ENCODE data around the gene BCL6. TPM values are rescaled to one million over a fixed set of nuclear protein-coding genes. Genes with fewer than 3 reads are reported as not detected.

BCL6 gene
- total and polyA plus RNA-seq, 9 of the 15 experiments (the other 6 are each of a cell fraction or from before 2014, with no cell fraction given), result 0.08 to 3.5 (median 1.6) TPM

DNA sequence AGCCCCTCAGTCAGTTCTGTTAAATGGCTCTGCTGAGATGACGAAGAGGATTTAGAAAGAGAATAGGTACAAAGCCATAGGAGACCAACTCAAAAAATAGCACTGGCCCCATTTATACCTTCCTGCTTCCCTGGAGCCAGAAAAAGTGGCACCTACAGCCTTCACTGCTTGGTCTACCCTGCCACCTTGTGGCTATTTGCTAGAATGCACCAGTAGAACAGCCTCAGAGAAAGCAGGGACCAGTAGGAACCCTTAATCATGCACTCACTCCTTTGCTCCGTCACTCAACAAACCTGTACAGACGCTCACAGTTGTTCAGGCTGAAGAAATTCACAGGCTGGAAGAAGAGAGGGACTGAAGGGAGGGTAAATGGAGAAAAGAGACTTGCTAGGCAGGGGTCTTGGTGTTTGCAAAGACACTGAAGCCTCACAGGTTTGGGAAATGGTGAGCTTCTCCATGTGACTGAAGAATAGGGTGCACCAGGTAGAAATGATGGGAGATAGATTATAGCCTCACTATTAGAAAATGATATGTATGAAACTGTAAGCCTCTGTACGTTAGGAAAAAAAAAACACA is 30.8 kb downstream of the BCL6 start:
- H3K79me2 ChIP-seq (ENCODE audit: control insufficient read depth, insufficient read depth, low read length), result no peaks in the 10 kb centered on the region
- ATAC-seq (peak; percentile 92), FAIRE-seq (peak; percentile 94), DNase-seq (ENCODE audit: extremely low read depth in 1 of 4, low spot score in 3 of 4) (peak; percentile 66 to 76 (median 72))
- POLR2A ChIA-PET, result no interaction called here
- BruUV-seq (replicated peaks), result no TSS peak
- H4K20me1 ChIP-seq (replicated peaks; ENCODE audit: control insufficient read depth, insufficient read depth, low read length), result no peaks in the 10 kb centered on the region
- in situ Hi-C loops (cut with MboI) (no loop called here), intact Hi-C loops (cut with micrococcal nuclease) (loop anchor here (1.0 to 10.0 kb wide), 5 partner anchors 35 to 600 kb away; no protein-coding TSS in a partner anchor)
- no peak overlapping the region for H3K27ac ChIP-seq (ENCODE audit: extremely low read depth, low read depth, low read length)
- no peaks in the 10 kb centered on the region for H3K36me3 ChIP-seq (ENCODE audit: control insufficient read depth, insufficient read depth, low read length)
- H3K4me1 ChIP-seq (replicated peaks in 1 of 2; ENCODE audit: control insufficient read depth in 2 of 2, insufficient read depth in 2 of 2, low read length in 2 of 2), result no peaks in the 10 kb centered on the region
- no peaks in the 10 kb centered on the region for H3K9me1 ChIP-seq (ENCODE audit: control insufficient read depth, insufficient read depth, low read length)
- 0% methylated on average over 4 of the region's 4 CpGs for WGBS (ENCODE audit: insufficient coverage, low coverage, missing lambda C conversion rate)
- no peak overlapping the region for H3K4me3 ChIP-seq
- H3K4me2 ChIP-seq (ENCODE audit: insufficient read depth, low read length), result no peak overlapping the region
- no peaks in the 10 kb centered on the region for H3K27me3 ChIP-seq (ENCODE audit: control insufficient read depth in 2 of 2, insufficient read depth in 2 of 2, low read length in 2 of 2)
- no peaks in the 10 kb centered on the region for H3K9me3 ChIP-seq (replicated peaks; ENCODE audit: control insufficient read depth, insufficient read depth, low read depth, low read length)
- no peak overlapping the region for H2AFZ ChIP-seq (ENCODE audit: low read depth, low read length)
- no peak overlapping the region for H3K9ac ChIP-seq (ENCODE audit: insufficient read depth in 1 of 2, low read depth in 2 of 2, low read length in 2 of 2)
- CTCF ChIA-PET (ENCODE audit: low intra/inter-chr PET ratio), result interaction anchor here (1.1 to 2.0 kb wide), 5 partner anchors 35 to 494 kb away, joined by 3 to 30 read pairs (median 5); no protein-coding TSS in a partner anchor
- TF ChIP-seq ZNF551 (CRISPR knock-in tag; IDR thresholded peaks at IDR 0.05), result no peak
- TF ChIP-seq, protein P1, sequence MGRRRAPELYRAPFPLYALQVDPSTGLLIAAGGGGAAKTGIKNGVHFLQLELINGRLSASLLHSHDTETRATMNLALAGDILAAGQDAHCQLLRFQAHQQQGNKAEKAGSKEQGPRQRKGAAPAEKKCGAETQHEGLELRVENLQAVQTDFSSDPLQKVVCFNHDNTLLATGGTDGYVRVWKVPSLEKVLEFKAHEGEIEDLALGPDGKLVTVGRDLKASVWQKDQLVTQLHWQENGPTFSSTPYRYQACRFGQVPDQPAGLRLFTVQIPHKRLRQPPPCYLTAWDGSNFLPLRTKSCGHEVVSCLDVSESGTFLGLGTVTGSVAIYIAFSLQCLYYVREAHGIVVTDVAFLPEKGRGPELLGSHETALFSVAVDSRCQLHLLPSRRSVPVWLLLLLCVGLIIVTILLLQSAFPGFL (CRISPR knock-in tag; IDR thresholded peaks at IDR 0.05), result no peak
- TF ChIP-seq, protein P2, sequence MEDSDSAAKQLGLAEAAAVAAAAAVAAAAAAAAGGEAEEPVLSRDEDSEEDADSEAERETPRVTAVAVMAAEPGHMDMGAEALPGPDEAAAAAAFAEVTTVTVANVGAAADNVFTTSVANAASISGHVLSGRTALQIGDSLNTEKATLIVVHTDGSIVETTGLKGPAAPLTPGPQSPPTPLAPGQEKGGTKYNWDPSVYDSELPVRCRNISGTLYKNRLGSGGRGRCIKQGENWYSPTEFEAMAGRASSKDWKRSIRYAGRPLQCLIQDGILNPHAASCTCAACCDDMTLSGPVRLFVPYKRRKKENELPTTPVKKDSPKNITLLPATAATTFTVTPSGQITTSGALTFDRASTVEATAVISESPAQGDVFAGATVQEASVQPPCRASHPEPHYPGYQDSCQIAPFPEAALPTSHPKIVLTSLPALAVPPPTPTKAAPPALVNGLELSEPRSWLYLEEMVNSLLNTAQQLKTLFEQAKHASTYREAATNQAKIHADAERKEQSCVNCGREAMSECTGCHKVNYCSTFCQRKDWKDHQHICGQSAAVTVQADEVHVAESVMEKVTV (CRISPR knock-in tag; IDR thresholded peaks at IDR 0.05), result peak; percentile 88
- TF ChIP-seq JUND (IDR thresholded peaks at IDR 0.05; ENCODE audit: borderline replicate concordance, low read depth, low read length), result 0 out of 2 replicates have a peak, but pooled peaks have one; percentile 15
- no peak for TF ChIP-seq JUND (tag; IDR thresholded peaks at IDR 0.05; ENCODE audit: borderline replicate concordance, low read depth, low read length)
- TF ChIP-seq SMC3 (conservative IDR thresholded peaks at IDR 0.05; ENCODE audit: insufficient read depth, low read depth, low read length), result peak; percentile 76
- TF ChIP-seq, protein P3, sequence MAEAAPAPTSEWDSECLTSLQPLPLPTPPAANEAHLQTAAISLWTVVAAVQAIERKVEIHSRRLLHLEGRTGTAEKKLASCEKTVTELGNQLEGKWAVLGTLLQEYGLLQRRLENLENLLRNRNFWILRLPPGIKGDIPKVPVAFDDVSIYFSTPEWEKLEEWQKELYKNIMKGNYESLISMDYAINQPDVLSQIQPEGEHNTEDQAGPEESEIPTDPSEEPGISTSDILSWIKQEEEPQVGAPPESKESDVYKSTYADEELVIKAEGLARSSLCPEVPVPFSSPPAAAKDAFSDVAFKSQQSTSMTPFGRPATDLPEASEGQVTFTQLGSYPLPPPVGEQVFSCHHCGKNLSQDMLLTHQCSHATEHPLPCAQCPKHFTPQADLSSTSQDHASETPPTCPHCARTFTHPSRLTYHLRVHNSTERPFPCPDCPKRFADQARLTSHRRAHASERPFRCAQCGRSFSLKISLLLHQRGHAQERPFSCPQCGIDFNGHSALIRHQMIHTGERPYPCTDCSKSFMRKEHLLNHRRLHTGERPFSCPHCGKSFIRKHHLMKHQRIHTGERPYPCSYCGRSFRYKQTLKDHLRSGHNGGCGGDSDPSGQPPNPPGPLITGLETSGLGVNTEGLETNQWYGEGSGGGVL (CRISPR knock-in tag; IDR thresholded peaks at IDR 0.05), result no peak
- TF ChIP-seq, protein P4, sequence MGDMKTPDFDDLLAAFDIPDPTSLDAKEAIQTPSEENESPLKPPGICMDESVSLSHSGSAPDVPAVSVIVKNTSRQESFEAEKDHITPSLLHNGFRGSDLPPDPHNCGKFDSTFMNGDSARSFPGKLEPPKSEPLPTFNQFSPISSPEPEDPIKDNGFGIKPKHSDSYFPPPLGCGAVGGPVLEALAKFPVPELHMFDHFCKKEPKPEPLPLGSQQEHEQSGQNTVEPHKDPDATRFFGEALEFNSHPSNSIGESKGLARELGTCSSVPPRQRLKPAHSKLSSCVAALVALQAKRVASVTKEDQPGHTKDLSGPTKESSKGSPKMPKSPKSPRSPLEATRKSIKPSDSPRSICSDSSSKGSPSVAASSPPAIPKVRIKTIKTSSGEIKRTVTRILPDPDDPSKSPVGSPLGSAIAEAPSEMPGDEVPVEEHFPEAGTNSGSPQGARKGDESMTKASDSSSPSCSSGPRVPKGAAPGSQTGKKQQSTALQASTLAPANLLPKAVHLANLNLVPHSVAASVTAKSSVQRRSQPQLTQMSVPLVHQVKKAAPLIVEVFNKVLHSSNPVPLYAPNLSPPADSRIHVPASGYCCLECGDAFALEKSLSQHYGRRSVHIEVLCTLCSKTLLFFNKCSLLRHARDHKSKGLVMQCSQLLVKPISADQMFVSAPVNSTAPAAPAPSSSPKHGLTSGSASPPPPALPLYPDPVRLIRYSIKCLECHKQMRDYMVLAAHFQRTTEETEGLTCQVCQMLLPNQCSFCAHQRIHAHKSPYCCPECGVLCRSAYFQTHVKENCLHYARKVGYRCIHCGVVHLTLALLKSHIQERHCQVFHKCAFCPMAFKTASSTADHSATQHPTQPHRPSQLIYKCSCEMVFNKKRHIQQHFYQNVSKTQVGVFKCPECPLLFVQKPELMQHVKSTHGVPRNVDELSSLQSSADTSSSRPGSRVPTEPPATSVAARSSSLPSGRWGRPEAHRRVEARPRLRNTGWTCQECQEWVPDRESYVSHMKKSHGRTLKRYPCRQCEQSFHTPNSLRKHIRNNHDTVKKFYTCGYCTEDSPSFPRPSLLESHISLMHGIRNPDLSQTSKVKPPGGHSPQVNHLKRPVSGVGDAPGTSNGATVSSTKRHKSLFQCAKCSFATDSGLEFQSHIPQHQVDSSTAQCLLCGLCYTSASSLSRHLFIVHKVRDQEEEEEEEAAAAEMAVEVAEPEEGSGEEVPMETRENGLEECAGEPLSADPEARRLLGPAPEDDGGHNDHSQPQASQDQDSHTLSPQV (IDR thresholded peaks at IDR 0.05), result no peak
